ENCODE data around the gene TARM1.

GRCh38 chr19:54069470-54069869 is 11.7 kb downstream of the TARM1 start:
- TF ChIP-seq ELF4 (IDR thresholded peaks at IDR 0.05) (no peak), NFRKB (IDR thresholded peaks at IDR 0.05) (no peak), BHLHE40 (IDR thresholded peaks at IDR 0.05; ENCODE audit: borderline replicate concordance) (no peak), LEF1 (IDR thresholded peaks at IDR 0.05; ENCODE audit: borderline replicate concordance) (no peak), FOXA1 (IDR thresholded peaks at IDR 0.05) (no peak), SP1 (IDR thresholded peaks at IDR 0.05) (no peak), FOXM1 (IDR thresholded peaks at IDR 0.05; ENCODE audit: borderline replicate concordance) (no peak), ARNT (IDR thresholded peaks at IDR 0.05) (no peak), PKNOX1 (IDR thresholded peaks at IDR 0.05) (no peak)
